ENCODE results near the gene GRK4. TPM values are rescaled to one million over a fixed set of nuclear protein-coding genes. Genes with fewer than 3 reads are reported as not detected.

GRK4 gene
- total RNA-seq, 1 donor from 2014 or later, result 5.9 TPM

DNA sequence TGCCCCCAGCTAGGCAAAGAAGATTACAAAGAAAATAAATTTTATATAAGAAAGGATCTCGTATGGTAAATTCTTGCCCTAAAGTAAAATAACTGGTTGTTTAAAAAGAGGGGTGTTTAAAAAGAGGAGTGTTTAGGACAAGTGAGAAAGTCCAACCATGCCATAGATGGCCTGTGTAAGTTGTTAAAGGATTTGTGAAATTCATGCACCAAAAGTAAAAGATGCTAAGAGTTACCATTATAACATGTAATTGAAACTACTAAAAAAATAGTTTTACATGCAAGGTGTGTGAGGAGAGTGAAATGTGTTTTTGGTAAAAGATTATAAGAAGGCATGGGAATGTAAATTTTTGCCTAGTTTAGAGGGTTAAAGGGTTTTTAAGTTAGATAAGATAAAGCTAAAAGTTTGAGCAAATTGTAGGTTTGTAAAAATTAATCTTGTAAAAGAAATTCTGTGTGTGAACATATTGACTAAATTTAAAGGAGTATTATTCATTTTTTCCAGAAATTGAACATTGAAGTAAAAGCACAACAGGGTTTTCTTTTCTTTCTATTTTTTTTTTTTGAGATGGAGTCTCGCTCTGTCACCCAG is 90.9 kb downstream of the GRK4 start:
- Mint-ChIP-seq H3K27ac (ENCODE audit: unreplicated experiment) (no peak overlapping the region), H3K27me3 (ENCODE audit: unreplicated experiment) (peaks cover 2% of the 10 kb centered on the region), H3K9me3 (ENCODE audit: unreplicated experiment) (peaks cover 16% of the 10 kb centered on the region), H3K36me3 (ENCODE audit: low read depth, unreplicated experiment) (no peaks in the 10 kb centered on the region), H3K4me1 (ENCODE audit: unreplicated experiment) (no peaks in the 10 kb centered on the region), H3K4me3 (ENCODE audit: unreplicated experiment) (no peak overlapping the region)
- DNase-seq (ENCODE audit: low spot score), result no peak
- TF ChIP-seq, protein P1, sequence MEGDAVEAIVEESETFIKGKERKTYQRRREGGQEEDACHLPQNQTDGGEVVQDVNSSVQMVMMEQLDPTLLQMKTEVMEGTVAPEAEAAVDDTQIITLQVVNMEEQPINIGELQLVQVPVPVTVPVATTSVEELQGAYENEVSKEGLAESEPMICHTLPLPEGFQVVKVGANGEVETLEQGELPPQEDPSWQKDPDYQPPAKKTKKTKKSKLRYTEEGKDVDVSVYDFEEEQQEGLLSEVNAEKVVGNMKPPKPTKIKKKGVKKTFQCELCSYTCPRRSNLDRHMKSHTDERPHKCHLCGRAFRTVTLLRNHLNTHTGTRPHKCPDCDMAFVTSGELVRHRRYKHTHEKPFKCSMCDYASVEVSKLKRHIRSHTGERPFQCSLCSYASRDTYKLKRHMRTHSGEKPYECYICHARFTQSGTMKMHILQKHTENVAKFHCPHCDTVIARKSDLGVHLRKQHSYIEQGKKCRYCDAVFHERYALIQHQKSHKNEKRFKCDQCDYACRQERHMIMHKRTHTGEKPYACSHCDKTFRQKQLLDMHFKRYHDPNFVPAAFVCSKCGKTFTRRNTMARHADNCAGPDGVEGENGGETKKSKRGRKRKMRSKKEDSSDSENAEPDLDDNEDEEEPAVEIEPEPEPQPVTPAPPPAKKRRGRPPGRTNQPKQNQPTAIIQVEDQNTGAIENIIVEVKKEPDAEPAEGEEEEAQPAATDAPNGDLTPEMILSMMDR (IDR thresholded peaks at IDR 0.05; ENCODE audit: unreplicated experiment), result no peak

DNA sequence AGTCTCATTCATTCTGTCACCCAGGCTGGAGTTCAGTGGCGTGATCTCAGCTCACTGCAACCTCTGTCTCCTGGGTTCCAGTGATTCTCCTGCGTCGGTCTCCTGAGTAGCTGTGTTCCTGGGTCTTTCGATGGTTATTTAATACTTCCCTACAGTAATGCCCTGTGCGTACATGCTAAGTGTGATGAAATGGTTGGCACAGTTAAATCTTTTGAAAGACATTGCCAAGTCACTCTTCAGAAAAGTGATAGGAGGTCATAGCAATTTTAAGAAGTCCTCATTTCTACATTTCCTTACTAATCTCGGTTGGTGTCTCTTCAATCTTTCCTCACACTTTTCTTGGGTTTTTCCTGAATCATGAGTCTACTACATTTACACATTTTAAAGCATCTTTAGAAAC is 96.6 kb downstream of the GRK4 start:
- Mint-ChIP-seq H3K27me3 (ENCODE audit: unreplicated experiment) (no peaks in the 10 kb centered on the region), H3K9me3 (ENCODE audit: unreplicated experiment) (peaks cover 11% of the 10 kb centered on the region)

DNA sequence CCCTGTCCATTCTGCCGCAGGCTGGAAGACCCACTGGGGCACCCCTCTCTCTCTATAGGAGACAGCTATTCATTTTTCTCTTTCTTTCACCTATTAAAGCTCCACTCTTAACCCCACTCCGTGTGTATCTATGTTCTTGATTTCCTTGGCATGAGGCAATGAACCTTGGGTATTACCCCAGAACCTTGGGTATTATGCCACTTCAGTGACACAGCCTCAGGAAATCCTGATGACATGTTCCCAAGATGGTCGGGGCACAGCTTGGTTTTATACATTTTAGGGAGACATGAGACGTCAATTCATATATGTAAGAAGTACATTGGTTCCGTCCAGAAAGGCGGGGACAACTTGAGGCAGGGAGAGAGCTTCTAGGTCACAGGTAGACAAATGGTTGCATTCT is 97.6 kb downstream of the GRK4 start:
- peaks cover 3% of the 10 kb centered on the region for H3K4me1 Mint-ChIP-seq (ENCODE audit: unreplicated experiment)
- H3K9me3 Mint-ChIP-seq (ENCODE audit: unreplicated experiment), result peaks cover 6% of the 10 kb centered on the region
- H3K27ac Mint-ChIP-seq (ENCODE audit: unreplicated experiment), result no peak overlapping the region
- TF ChIP-seq, protein P1 (IDR thresholded peaks at IDR 0.05; ENCODE audit: unreplicated experiment), result no peak
- no peaks in the 10 kb centered on the region for H3K36me3 Mint-ChIP-seq (ENCODE audit: low read depth, unreplicated experiment)
- peaks cover 3% of the 10 kb centered on the region for H3K27me3 Mint-ChIP-seq (ENCODE audit: unreplicated experiment)
- no peak overlapping the region for H3K4me3 Mint-ChIP-seq (ENCODE audit: unreplicated experiment)
- DNase-seq (ENCODE audit: low spot score), result no peak

More for the DNA sequence above, 96.6 kb downstream of the GRK4 start:
- DNase-seq (ENCODE audit: low spot score), result no peak
- Mint-ChIP-seq H3K4me3 (ENCODE audit: unreplicated experiment) (no peak overlapping the region), H3K27ac (ENCODE audit: unreplicated experiment) (no peak overlapping the region), H3K36me3 (ENCODE audit: low read depth, unreplicated experiment) (no peaks in the 10 kb centered on the region), H3K4me1 (ENCODE audit: unreplicated experiment) (peaks cover 3% of the 10 kb centered on the region)
- TF ChIP-seq, protein P1 (IDR thresholded peaks at IDR 0.05; ENCODE audit: unreplicated experiment), result no peak

DNA sequence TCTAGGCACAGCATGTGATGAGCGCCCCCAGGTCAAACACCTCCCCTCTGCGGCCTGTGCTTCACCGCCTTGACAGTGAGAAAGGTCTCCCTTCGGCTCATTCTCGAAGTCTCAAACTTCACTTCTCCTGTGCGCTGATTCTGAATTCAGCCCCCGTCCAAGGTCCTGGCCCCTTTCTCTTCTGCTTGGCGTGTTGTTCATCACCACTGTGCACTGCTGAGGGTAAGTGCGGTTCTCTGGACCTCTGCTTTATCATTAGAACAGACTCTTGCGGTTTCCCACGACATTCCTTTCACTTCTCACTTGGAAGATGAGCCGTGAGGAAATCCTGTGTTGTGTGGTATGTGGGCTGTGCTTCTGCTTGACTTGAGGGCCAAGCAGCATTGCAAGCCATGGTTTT is 99.1 kb downstream of the GRK4 start:
- no peak overlapping the region for H3K27ac Mint-ChIP-seq (ENCODE audit: unreplicated experiment)
- no peaks in the 10 kb centered on the region for H3K9me3 Mint-ChIP-seq (ENCODE audit: unreplicated experiment)
- peaks cover 3% of the 10 kb centered on the region for H3K4me1 Mint-ChIP-seq (ENCODE audit: unreplicated experiment)
- peaks cover 6% of the 10 kb centered on the region for H3K36me3 Mint-ChIP-seq (ENCODE audit: low read depth, unreplicated experiment)
- no peak overlapping the region for H3K4me3 Mint-ChIP-seq (ENCODE audit: unreplicated experiment)
- peaks cover 5% of the 10 kb centered on the region for H3K27me3 Mint-ChIP-seq (ENCODE audit: unreplicated experiment)
- no peak for DNase-seq (ENCODE audit: low spot score)
- TF ChIP-seq, protein P1 (IDR thresholded peaks at IDR 0.05; ENCODE audit: unreplicated experiment), result no peak

DNA sequence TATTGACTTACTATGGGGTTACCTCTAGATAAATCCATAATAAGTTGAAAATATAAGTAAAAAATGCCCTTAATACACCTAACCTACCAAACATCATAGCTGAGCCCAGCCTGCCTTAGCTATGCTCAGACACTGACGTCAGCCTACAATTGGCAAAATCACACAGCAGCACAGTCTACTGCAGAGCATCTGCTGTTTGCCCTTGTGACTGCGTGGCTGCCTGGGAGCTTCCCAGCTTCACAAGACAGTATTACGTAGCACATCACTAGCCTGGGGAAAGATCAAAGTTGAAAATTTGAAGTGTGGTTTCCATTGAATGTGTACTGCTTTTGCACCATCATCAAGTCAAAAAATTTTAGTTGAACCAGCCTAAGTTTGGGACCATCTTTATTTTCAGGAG is 102.2 kb downstream of the GRK4 start:
- no peak overlapping the region for H3K4me3 Mint-ChIP-seq (ENCODE audit: unreplicated experiment)
- H3K27me3 Mint-ChIP-seq (ENCODE audit: unreplicated experiment), result peaks cover 7% of the 10 kb centered on the region
- H3K9me3 Mint-ChIP-seq (ENCODE audit: unreplicated experiment), result no peaks in the 10 kb centered on the region
- TF ChIP-seq, protein P1 (IDR thresholded peaks at IDR 0.05; ENCODE audit: unreplicated experiment), result no peak
- DNase-seq (ENCODE audit: low spot score), result no peak
- no peak overlapping the region for H3K27ac Mint-ChIP-seq (ENCODE audit: unreplicated experiment)
- peaks cover 3% of the 10 kb centered on the region for H3K4me1 Mint-ChIP-seq (ENCODE audit: unreplicated experiment)
- H3K36me3 Mint-ChIP-seq (ENCODE audit: low read depth, unreplicated experiment), result peaks cover 6% of the 10 kb centered on the region
